HG03135 (cell line): Measurements from ENCODE around the gene GNAI3.

Source experiments
- ATAC-seq: cut with Tn5 transposase; IDR thresholded peaks from one replicate; pipeline ENCODE4 v1.9.1; 2021; ENCODE audit warnings: mild to moderate bottlenecking, moderate library complexity; ENCODE audit not compliant: unreplicated experiment

GNAI3 gene

DNA sequence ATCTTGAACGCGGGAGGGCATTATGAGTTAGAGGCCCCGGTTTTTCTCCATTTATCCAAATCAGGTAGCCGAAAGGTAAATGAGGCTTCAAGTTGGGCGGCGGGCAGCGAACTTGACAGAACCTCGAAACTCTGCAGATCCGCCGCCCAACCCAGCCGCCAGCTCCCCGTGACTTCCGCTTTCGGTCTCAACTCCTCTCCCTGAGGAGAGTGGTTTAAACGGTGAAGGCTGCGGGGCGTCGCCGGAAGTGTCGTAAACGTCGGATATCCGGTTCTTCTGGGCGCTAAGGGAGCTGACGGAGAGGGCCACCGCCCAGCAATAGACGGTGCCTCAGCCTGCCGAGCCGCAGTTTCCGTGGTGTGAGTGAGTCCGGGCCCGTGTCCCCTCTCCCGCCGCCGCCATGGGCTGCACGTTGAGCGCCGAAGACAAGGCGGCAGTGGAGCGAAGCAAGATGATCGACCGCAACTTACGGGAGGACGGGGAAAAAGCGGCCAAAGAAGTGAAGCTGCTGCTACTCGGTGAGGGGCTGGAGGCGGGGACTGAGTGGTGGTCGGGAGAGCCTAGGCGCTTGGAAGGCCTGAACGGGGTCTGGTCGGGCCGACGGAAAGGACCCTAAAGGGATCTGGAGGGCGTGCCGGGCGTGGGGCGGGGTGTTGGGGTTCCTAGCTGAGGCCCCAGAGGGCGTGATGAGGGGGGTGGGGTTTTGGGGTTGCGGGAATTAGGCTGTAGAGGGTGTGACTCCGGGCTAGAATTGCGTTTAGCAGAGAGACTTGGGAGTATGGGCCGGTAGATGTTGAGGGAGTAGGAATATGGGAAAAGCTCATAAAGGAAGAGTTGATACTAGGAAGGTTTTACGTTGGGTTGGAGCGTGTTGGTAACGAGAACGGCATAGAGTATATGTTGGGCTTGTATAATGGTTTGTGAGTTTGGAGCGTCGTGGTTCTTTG lies at the start of gene GNAI3:
Gene GNAI3 (plus strand): TSS at position 295 of the 947 bp plus-strand sequence. CDS start 106 bp downstream, at position 401.
- peak; percentile 90 for ATAC-seq

DNA sequence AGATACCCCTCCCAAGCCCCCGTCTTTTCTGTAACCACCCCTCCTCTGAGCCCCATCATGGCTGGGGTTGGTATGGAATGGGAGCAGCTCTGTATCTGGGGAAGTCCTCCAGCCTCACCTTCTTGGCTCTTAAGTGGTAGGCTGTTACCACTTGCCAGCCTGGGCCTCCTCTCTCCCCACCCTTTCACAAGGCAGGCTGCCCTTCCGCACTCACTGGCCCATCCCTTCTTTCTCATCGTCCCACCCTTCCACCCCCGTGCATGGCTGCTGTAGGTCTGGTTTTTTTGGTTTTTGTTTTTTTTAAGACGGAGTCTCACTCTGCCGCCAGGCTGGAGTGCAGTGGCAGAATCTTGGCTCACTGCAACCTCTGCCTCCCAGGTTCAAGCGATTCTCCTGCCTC lies 49.3 kb upstream of the GNAI3 start:
- ATAC-seq: no peak

DNA sequence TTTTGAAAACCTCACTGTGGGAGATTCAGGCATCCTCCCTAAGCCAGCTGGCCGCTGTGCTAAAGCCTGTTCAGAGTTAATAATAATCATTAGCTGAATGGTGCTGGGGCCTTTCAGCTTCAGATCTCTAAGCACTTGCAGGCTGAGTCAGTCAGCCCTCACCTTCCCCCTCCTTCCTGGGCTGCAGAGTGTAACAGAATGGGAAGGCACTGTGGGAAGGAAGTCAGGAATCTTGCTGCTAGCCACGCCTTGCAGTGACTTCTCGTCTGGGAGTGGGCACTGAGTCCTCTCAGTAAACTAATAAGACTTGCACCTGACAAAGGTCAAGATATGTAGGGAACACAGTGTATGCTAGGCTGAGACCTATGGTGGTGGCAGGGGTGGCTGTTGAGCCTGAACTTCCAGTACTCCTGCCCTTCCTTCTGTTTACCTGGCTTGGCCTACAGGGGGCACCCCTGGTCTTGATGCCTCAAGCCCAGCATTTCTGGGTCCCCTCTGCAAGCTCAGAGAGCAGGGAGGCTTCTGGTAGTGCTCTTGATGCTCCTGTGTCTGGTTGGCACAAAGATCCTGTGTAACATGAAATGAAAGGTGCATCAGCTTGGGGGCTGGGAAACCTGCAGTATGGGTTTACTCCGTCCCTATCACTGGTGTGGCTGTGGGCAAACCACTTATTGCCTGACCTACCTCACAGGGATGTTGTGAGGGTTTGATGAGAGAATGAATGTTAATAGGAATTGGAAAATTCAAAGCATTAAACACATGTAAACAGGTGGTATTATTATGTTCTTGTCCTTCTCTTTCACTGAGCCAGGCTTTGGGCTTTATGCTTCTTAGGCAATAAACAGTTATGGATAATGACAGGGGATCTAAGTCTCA lies 48.5 kb upstream of the GNAI3 start:
- ATAC-seq: no peak

DNA sequence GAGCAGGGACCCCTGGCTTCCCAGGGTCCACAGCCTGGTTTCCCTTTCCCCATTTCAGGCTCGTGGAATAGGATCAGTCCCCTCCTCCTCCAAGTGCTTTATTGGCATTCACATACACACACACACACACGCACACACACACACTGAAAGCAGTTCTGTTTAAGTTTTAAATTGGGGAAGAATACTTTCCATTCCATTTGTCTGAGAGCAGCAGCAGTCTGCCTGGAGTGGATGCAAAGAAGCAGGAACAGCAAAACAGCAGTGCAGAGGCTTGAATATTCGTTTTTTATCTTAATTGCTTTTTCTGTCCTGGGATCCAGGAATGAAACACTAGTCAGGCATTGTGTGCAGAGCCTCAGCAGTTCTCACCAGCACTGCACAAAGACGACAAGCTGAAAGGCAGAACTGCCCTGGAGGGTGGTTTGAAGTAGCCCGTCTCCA lies 47.5 kb upstream of the GNAI3 start:
- no peak for ATAC-seq

DNA sequence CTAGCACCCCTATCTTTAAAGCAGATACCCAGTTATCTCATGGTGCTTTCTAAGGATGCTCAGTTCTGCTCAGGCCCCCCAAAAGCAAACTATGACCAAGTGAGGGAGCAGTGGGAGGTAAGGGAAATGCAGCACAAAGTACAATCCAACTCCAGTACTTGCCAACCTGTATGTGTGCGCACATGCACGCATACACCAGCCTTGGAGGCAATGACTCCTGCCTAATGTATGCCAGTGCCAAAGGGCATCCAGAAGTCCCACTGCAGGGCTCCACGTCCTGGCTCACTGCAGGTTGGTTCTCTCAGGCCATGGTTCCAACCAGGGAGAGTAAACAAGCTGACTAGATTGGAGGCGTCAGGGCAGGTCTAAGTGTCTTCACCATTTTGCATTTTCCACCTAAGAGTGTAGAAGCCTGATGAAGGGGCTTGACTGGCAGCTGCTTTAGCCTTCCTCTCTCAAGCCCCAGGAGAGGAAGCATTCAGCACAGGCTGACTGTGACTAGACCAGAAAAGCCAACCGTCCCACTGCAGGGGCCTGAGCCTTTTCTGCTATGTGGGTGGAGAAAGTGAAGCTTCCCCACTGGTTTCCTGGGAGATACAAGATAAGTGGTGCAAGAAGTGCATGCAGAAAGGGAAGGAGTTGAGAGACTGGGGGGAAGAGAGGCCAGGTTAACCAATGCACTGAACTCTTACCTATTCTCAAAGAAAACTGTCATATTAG lies 46.6 kb upstream of the GNAI3 start:
- ATAC-seq: no peak

DNA sequence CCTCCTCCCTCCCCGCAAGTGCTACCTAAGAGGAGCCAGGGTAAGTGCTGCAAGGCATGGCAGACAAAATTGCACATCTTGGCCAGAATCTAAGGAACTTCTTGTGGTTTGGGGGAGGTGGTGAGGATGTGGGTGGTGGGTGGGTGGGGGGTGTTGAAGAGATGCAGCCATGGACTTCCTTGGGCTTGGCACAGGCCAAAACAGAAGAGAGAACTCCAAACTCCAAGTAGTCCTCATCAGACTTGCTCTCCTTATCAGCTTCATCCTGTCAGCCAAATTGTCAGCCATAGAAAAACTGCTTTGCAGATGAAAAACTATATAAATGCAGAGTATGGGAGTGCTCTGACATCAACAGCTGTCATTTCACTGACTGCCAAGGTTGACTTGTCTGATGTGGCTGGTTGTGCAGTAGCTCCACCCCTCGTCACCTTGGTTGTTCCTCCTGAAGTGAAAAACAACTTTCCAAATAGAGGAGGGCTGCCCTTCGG lies 46.0 kb upstream of the GNAI3 start:
- no peak for ATAC-seq

DNA sequence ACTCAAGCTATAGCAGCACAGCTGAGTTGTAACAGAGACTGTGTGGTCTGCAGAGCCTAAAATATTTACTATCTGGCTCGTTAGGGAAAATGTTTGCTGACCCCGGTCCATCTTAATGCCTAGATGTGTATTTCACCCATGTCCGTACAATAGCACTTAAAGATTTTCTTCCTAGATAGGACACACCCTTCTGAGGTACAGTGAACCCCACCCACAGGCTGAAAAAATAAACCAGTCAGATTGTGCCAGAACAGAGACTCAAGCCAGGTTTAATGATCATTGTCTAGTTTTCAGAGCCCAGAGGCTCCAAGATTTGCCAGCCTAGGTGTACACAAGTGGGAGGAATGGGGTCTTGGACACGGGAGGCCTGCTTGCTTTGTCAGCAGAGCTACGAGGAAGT lies 44.5 kb upstream of the GNAI3 start:
- ATAC-seq: no peak

DNA sequence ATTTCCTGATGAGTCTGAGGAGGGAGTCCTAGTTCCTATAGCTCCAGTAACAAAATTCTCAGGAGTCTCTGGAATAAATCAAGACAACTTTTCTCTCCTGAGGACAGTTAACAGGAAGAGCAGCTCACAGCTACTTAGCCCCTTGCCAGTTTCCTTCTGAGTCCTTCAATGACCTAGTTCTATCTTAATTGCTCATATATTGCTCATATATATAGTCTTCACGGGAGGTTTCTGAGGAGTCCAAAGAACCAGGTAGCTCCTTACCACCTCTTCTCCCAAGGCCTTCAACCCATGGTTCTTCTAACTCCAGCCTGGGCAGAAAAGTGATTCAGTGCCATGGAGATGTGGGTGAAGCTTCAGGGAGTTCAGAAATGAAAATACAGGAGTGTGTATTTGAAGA lies 43.4 kb upstream of the GNAI3 start:
- no peak for ATAC-seq

DNA sequence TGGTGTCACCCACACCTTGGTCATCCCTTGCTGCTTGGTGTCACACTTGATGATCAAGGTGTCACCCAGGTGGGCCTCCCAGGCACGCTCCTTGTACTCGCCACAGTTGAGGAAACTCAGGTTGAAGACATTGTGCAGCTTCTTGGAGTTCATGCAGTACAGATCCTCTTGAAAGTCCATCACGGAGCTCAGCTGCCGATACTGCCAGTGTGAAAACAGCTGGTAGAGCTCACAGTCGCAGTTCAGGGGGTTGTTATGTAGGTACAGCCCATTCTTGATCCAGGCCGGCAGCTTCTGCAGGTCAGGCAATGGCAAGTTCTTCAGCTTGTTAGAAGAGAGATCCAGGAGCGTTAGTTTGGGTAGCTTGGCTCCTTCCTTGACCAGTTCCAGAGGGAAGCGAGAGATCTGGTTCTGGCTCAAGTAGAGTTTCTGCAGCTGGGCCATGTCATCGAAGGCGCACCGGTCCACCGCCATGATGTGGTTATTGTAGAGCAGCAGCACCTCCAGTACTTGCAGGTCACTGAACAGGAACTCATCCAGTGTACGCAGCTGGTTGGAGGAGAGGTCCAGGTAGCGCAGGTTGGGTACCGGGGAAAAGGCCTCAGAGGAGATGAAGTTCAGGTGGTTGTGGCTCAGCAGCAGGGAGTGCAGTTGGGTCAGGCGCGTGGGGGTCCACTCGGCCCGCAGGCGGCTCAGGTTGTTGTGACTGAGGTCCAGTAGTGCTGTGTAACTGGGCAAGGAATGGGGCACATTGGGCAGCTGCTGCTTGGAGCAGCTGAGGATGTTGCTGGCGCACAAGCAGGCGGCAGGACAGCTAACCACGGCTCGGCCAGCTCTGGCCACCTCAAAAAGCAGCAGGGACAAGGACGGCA lies 40.2 kb upstream of the GNAI3 start:
- ATAC-seq: no peak

DNA sequence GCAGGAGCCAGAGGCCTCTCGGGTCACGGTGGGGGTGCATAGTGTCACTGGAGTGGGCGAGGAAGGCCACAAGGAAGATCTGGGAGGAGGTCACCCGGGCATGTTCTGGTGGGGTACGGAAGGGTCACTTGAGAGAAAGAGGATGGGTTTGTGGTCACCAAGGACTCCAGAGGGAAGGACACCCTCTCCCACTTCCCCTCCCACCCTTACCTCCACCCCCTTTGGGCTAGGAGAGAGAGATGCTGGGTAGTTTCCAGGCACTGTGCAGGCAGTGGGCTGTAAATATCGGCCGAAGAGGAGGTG lies 39.6 kb upstream of the GNAI3 start:
- ATAC-seq: no peak

DNA sequence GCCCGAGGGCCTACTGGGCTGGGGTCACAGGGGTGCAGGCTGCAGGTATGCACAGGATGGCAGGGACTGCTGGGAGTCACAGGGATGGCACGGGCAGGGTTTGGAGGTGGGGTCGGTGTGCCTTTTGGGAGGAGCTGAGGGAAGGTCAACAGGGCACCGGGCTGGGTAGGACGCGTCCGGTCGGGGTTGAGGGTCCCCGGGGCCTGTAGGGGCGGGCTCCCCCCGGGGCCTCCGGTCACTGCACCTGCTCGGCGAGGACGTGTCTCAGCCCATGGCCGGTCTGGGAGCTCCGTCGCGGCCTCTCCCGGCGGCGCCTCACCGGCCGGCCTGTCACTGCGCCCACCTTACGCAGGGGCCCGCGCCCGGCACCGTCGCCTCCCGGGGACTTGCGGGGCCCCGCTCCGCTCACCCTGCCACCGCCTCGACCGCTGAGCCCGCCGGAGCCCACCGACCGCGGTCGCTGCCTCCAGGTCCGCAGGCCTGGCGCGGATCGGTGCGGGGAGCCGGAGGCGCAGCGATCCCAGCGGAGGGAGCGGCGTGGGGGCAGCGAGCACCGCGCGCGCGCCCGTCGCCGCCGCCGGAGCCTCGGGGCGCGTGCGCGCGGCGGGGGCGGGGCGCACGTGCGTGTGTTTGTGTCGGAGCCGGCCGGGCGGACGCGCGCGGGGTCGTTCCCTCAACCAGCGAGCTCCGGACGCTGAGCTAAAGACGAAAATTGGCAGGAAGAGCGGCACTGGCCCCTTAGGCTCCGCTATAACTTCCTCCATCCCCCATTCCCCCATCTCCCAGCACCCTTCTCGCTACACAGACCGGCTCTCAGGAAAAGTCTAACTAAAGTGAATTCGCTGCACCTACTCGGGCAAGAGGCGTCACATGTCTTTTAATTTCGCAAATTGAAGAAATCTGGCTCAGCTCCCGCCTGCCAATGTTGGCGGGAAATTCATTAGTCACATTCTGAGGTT lies 39.0 kb upstream of the GNAI3 start, which contains the start of gene AMIGO1:
Gene AMIGO1 (minus strand): TSS at position 552 of the 959 bp plus-strand sequence. CDS start 815 bp downstream, outside the sequence.
- no peak for ATAC-seq

DNA sequence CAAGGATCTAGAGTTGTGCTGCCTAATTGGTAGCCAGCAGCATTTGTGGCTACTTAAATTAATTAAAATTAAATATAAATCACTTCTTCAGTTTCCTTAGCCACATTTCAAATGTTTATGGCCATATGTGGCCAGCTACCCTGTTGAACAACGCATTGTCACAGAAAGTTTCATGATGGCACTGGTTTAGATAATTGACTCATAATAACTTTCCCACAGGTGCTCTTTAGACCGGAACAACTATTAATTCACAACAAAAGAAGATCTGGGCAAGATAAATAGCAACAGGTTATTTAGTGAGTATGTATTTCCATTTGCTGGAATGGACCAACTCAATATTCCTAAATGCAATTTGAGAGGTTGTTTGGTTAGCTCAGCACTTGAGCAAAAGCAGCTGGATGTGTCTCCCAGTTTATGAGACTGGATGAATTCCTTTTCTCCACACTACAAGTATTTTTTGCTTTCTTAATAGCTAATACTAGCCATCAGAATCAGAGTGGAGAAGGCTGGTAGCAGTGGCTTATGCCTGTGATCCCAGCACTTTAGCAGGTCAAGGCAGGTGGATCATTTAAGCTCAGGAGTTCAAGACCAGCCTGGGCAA lies 35.2 kb upstream of the GNAI3 start:
- ATAC-seq: no peak

DNA sequence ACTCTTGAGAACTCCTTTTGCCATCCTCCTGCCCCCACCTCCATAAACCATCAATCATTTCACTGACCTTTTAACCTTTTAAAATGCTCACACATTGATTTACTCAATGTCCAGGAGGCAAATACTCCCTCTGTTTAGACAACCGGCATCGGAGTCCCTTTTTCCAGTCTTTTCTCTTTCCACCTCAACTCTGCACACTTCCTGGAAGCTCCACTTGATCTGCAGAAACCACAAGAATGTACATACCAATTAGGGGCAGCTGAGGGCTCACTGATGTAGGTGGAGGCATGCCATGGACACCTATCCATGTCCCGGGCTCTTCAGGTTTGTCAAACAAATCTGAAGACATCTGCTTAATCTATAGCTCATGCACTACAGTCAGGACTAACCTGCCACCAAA lies 33.6 kb upstream of the GNAI3 start:
- ATAC-seq: no peak

DNA sequence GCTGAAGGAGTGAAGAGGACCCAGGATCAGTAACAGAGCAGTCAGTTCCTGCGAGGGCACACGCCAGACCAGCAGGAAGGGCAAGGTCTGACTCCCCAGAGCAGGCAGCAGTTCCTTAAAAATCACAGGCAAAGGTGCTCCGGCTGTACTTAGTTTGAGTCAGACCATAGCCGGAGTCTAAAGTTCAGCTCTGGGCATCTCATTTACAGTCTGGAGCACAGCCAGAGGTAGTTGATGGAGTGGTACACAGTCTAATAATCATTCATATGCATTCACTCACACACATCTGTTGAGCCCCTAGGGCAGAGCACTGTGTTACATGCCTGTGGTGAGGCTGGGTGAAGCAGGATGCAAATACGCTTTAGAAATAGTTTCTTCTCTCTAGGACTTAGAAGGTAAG lies 31.5 kb upstream of the GNAI3 start:
- ATAC-seq: no peak

DNA sequence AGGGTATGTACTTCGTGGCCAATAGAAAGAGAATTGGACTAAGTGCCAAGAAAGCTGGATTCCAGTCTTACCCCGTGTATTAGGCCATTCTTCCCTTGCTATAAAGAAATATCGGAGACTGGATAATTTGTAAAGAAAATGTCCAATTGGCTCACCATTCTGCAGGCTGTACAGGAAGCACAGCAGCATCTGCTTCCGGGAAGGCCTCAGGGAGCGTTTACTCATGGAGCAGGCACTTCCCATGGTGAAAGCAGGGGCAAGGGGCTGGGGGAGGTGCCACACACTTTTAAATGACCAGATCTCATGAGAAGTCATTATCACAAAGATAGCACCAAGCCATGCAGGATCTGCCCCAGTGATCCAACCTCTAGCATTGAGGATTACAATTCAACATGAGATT lies 31.1 kb upstream of the GNAI3 start:
- ATAC-seq: no peak

DNA sequence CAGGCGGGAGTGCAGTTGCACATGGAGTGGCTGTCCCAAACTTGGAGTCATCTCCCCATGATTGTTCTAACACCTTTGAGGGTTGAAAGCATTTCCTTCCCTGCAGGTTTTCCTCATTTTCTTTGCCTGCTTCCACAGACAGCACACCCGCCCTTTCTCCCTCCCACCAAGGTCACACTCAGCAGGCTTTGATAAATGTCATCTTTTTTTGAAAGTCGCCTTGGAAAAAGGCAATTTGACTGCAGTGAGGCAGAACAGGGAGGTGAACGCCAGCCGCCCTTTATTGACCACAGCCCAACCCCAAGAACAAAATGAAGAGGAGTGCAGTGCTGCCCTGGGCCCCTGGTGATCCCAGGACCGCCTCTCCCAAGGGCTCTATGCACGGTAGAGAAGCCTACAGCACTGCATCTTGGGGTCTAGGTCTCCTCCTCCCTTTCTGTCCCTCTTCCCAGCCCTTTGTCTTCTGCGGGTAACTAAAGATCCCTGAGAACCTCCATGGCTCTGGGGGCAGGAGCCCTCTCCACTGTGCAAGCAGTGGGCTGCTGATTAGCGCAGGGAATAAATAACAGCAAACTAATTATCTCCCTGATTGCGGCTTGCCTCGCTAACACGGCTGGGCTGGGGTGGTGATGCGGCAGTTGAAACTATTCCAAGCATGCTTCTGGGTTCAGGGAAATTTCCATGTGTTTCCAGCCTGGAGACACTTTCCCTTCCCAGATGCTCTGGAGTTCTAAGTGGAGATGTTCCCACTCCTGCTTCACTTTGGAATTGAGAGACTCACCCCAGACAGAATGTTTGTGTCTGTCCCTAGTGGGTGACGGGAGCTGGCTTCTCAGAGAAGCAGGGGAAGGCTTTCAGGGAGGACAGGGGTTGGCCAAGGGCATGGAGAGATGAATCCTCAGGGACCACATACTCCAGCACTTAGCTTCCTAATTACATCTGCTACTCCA lies 27.1 kb upstream of the GNAI3 start:
- no peak for ATAC-seq

DNA sequence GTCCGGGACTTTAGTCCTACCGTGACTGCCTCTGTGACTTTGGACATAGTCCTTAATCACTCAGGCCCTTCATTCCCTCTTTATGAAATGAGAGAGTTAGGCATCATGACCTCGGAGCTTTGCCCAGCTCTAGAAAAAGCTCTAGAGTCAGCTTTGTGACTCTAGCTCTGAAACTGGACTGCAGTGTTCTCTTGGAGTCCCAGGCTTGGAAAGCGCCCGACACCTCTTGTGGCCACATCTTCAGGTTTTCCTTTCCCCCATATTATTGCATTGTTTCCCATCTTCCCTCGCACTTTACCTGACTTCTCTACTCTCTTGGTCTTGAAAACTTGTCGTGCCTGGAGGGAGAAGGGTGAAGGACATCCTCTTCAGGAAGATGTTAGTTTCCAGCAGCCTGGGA lies 26.4 kb upstream of the GNAI3 start:
- no peak for ATAC-seq
